Glutamatergic neuron (in vitro differentiated cells): ENCODE results near the gene SPECC1. TPM values are rescaled to one million over a fixed set of nuclear protein-coding genes. Genes with fewer than 3 reads are reported as not detected.

Source experiments
- DNase-seq: peaks from one replicate; pipeline ENCODE4 v3.0.0; 2022
- H3K27ac Mint-ChIP-seq: one replicate; pipeline ENCODE4 v1.8.0; 2020; ENCODE audit warnings: mild to moderate bottlenecking, mixed read lengths, inconsistent platforms; ENCODE audit not compliant: unreplicated experiment
- H3K27me3 Mint-ChIP-seq: one replicate; pipeline ENCODE4 v1.8.0; 2020; ENCODE audit warnings: mild to moderate bottlenecking, moderate library complexity, mixed read lengths, inconsistent platforms; ENCODE audit not compliant: unreplicated experiment
- H3K36me3 Mint-ChIP-seq: one replicate; pipeline ENCODE4 v1.8.0; 2020; ENCODE audit warnings: mild to moderate bottlenecking, mixed read lengths, inconsistent platforms; ENCODE audit not compliant: unreplicated experiment
- H3K4me1 Mint-ChIP-seq: one replicate; pipeline ENCODE4 v1.8.0; 2020; ENCODE audit warnings: mild to moderate bottlenecking, low read depth, mixed read lengths, inconsistent platforms; ENCODE audit not compliant: unreplicated experiment
- H3K4me3 Mint-ChIP-seq: one replicate; pipeline ENCODE4 v1.8.0; 2020; ENCODE audit warnings: mild to moderate bottlenecking, mixed read lengths, inconsistent platforms; ENCODE audit not compliant: unreplicated experiment
- H3K9me3 Mint-ChIP-seq: one replicate; pipeline ENCODE4 v1.8.0; 2020; ENCODE audit warnings: mild to moderate bottlenecking, moderate library complexity, mixed read lengths, inconsistent platforms; ENCODE audit not compliant: unreplicated experiment
- total RNA-seq: library from RNA; stranded (reverse); fragmentation: NEBNext Ultra II Directional; extraction: Animal tissue kit (Norgen Biotek cat#: 25700); gene quantifications from one replicate; pipeline ENCODE4 v1.2.1, GENCODE V29; 2021; ENCODE audit not compliant: unreplicated experiment
- TF ChIP-seq, protein P1 (sequence below): fragments of 200-600 bp; sonication (generic); IDR thresholded peaks from one replicate; pipeline ENCODE4 v1.5.0; 2021; ENCODE audit not compliant: partially characterized antibody, unreplicated experiment

The SPECC1 gene
- total RNA-seq, 1 donor from 2014 or later, result 60.6 TPM

DNA sequence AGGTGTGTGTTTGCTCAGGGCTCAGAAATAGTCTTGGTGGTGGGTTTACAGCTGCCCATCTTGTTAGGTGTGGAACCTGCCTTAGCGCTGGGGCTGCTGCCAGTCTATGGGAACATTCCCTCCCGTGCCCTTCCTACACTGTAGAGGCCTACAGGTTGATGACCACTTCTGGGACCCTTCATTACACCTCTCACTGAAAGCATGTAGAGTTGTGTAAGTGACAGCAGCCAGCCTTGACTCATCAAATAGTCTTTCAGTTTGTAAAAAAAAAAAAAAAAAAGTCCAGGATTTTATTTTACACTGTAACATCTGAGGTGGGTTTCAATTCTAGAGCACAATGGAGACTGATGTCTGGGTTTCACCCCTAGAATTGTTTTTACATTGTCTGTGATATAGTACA lies 193.9 kb downstream of the SPECC1 start:
- no peak for DNase-seq
- Mint-ChIP-seq H3K4me3 (no peak overlapping the region), H3K9me3 (peaks cover 3% of the 10 kb centered on the region), H3K27ac (no peak overlapping the region), H3K4me1 (peaks cover 3% of the 10 kb centered on the region), H3K27me3 (no peaks in the 10 kb centered on the region), H3K36me3 (peaks cover 4% of the 10 kb centered on the region)
- TF ChIP-seq, protein P1, sequence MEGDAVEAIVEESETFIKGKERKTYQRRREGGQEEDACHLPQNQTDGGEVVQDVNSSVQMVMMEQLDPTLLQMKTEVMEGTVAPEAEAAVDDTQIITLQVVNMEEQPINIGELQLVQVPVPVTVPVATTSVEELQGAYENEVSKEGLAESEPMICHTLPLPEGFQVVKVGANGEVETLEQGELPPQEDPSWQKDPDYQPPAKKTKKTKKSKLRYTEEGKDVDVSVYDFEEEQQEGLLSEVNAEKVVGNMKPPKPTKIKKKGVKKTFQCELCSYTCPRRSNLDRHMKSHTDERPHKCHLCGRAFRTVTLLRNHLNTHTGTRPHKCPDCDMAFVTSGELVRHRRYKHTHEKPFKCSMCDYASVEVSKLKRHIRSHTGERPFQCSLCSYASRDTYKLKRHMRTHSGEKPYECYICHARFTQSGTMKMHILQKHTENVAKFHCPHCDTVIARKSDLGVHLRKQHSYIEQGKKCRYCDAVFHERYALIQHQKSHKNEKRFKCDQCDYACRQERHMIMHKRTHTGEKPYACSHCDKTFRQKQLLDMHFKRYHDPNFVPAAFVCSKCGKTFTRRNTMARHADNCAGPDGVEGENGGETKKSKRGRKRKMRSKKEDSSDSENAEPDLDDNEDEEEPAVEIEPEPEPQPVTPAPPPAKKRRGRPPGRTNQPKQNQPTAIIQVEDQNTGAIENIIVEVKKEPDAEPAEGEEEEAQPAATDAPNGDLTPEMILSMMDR, result no peak

DNA sequence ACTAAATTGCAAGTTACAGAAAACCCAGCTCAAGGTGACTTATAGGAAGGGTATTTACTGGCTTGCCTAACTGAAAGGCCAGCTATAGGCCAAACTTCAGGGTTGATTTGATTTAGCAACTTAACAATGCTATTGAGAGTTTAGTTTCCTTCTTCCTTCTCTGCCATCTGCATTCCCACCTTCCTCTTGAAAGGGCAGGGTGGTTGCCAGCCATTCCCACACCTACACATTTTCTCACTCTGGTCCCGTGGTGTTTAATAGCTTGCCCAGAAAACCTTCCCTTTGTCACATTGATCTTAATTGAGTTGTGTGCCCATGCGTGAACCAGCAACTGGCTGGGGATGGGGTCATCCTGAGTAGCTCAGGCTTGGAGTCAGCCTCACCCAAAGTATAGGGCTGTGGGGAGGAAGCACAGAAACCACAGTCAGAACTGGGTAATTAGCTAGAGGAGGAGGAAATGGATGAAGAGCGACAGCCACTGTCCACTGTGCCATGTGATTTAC lies 194.7 kb downstream of the SPECC1 start:
- Mint-ChIP-seq H3K27me3 (no peaks in the 10 kb centered on the region), H3K4me1 (peaks cover 3% of the 10 kb centered on the region), H3K27ac (no peak overlapping the region), H3K36me3 (no peaks in the 10 kb centered on the region), H3K4me3 (no peak overlapping the region), H3K9me3 (no peaks in the 10 kb centered on the region)
- no peak for DNase-seq
- TF ChIP-seq, protein P1, result no peak

DNA sequence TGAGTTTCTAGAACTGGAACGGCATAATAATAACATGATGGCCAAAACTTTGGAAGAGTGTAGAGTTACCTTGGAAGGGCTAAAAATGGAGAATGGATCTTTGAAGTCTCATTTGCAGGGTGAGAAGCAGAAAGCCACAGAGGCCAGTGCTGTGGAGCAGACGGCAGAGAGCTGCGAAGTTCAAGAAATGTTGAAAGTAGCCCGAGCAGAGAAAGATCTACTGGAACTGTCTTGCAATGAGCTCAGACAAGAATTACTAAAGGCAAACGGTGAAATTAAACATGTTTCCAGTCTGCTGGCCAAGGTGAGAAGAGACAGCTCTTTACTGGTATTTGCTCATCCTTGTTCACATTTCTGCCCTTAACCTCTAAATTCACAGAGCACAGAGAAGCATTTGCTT lies 196.4 kb downstream of the SPECC1 start:
- H3K27ac Mint-ChIP-seq, result no peak overlapping the region
- no peaks in the 10 kb centered on the region for H3K36me3 Mint-ChIP-seq
- H3K4me1 Mint-ChIP-seq, result peaks cover 3% of the 10 kb centered on the region

GRCh38 chr17:20206068-20206467 lies 196.9 kb downstream of the SPECC1 start:
- no peaks in the 10 kb centered on the region for H3K27me3 Mint-ChIP-seq
- H3K4me3 Mint-ChIP-seq, result no peak overlapping the region
- TF ChIP-seq, protein P1, result no peak
- H3K9me3 Mint-ChIP-seq, result no peaks in the 10 kb centered on the region
- no peak overlapping the region for H3K27ac Mint-ChIP-seq
- no peaks in the 10 kb centered on the region for H3K36me3 Mint-ChIP-seq
- no peak for DNase-seq
- peaks cover 3% of the 10 kb centered on the region for H3K4me1 Mint-ChIP-seq

More for the DNA sequence above, 196.4 kb downstream of the SPECC1 start:
- H3K27me3 Mint-ChIP-seq, result no peaks in the 10 kb centered on the region
- no peak overlapping the region for H3K4me3 Mint-ChIP-seq
- TF ChIP-seq, protein P1, result no peak
- no peaks in the 10 kb centered on the region for H3K9me3 Mint-ChIP-seq
- DNase-seq, result no peak

DNA sequence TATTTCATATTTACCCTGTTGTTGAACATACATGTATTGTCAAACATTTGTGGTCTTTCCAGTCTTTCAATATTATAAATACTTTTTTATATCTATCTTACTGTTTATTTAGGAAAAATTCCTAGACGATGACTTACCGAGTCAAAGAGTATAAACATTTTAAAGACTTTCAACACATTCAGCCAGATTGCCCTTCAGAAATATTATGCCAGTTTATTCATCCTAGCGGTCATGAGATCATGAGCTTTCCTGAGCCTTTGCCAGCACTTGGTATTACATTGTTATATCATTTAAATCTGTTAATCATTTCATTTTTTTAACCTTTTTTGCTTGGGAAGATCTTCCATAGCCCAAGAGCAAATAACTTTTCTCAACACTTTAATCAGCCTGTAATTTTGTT lies 197.4 kb downstream of the SPECC1 start:
- peaks cover 3% of the 10 kb centered on the region for H3K4me1 Mint-ChIP-seq
- TF ChIP-seq, protein P1, result no peak
- no peaks in the 10 kb centered on the region for H3K36me3 Mint-ChIP-seq
- no peak for DNase-seq
- H3K27me3 Mint-ChIP-seq, result no peaks in the 10 kb centered on the region
- H3K9me3 Mint-ChIP-seq, result no peaks in the 10 kb centered on the region
- H3K27ac Mint-ChIP-seq, result no peak overlapping the region
- H3K4me3 Mint-ChIP-seq, result no peak overlapping the region
